OCI-LY3 (cell line): ENCODE data around the gene GNAO1.

Source experiments
- CTCF ChIP-seq: fragments of 200-600, 300-600 bp; sonication (generic); IDR thresholded peaks from 2 replicates; pipeline ENCODE4 v1.5.1; 2014; ENCODE audit warnings: antibody characterized with exemption, low read length, low read depth
- EZH2phosphoT487 ChIP-seq: fragments of 200-600 bp; shearing (Covaris generic); IDR thresholded peaks from 2 replicates; pipeline ENCODE4 v1.6.1; 2018; ENCODE audit warnings: antibody characterized with exemption, mixed run types, low read depth

- no peak for TF ChIP-seq CTCF
- TF ChIP-seq EZH2phosphoT487, result no peak
Measured at GRCh38 chr16:56247808-56248207, 56.5 kb downstream of the GNAO1 start.
